ENCODE measurements around the gene TLCD3B. TPM values are rescaled to one million over a fixed set of nuclear protein-coding genes. Genes with fewer than 3 reads are reported as not detected.

Gene TLCD3B
- total and polyA plus RNA-seq, 9 of the 15 experiments (the other 6 are each of a cell fraction or from before 2014, with no cell fraction given): 0.10 to 0.52 (median 0.23) TPM; not detected in 4

DNA sequence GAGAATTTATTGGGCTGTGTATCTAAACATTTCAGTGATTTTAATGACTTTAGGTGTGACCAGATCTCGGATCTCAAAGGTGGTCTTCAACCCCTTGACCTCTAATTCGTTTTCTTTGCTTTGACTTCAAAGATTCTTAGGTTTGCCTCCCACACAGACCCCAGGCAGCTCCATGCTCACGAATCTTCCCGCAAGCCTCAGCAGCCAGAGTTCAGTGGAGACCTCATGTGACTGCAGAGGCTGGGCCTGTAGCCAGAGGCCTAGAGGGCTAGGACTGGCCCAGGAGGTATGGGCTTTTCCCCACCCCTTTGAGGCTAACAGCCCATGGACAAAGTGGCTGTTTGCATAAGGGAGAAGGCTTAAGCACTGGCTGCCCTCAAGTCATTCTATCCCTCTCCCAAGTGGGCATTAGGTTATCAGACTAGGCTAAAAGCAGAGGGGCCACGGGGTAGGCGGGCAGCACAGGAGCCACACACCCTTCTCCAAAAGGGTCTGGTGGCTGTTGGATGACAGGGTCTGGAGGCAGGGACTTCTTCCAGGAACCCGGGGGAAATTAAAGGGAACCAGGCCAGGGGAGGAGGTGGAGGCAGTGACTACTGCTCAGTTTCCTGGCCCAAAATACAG is 38.6 kb downstream of the TLCD3B start:
- WGBS (ENCODE audit: insufficient coverage, low coverage, missing lambda C conversion rate): 55% methylated on average over 7 of the region's 7 CpGs
- Histone ChIP-seq H3K79me2 (ENCODE audit: control insufficient read depth, insufficient read depth, low read length) (peaks cover 15% of the 10 kb centered on the region), H3K9ac (ENCODE audit: insufficient read depth in 1 of 2, low read depth in 2 of 2, low read length in 2 of 2) (peak overlapping the region in 1 of 2 experiments; percentile 83; a peak in 2 of 4 replicates), H3K27ac (ENCODE audit: extremely low read depth, low read depth, low read length) (no peak overlapping the region), H3K27me3 (ENCODE audit: control insufficient read depth in 2 of 2, insufficient read depth in 2 of 2, low read length in 2 of 2) (no peaks in the 10 kb centered on the region), H3K9me3 (replicated peaks; ENCODE audit: control insufficient read depth, insufficient read depth, low read depth, low read length) (no peaks in the 10 kb centered on the region), H3K36me3 (ENCODE audit: control insufficient read depth, insufficient read depth, low read length) (peaks cover 67% of the 10 kb centered on the region; the same call in 2 of the 3 replicates), H4K20me1 (replicated peaks; ENCODE audit: control insufficient read depth, insufficient read depth, low read length) (no peaks in the 10 kb centered on the region), H3K4me3 (no peak overlapping the region), H3K9me1 (ENCODE audit: control insufficient read depth, insufficient read depth, low read length) (no peaks in the 10 kb centered on the region), H3K4me1 (replicated peaks in 1 of 2; ENCODE audit: control insufficient read depth in 2 of 2, insufficient read depth in 2 of 2, low read length in 2 of 2) (peaks cover 16 to 55% of the 10 kb centered on the region in 2 experiments; a peak in 4 of 5 replicates), H2AFZ (ENCODE audit: low read depth, low read length) (no peak overlapping the region), H3K4me2 (ENCODE audit: insufficient read depth, low read length) (no peak overlapping the region)
- DNase-seq (ENCODE audit: extremely low read depth in 1 of 4, low spot score in 3 of 4) (peak in 1 of 4 experiments; percentile 33), ATAC-seq (no peak), FAIRE-seq (peak; percentile 48)
- in situ Hi-C loops (cut with MboI): no loop called here
- POLR2A ChIA-PET: interaction anchor here (0.6 to 4.2 kb wide), 6 partner anchors 12 to 66 kb away, joined by 3 to 20 read pairs (median 6); no protein-coding TSS in a partner anchor
- no peak for TF ChIP-seq TRIM28 (IDR thresholded peaks at IDR 0.05)
- no peak for TF ChIP-seq KDM4B (IDR thresholded peaks at IDR 0.05; ENCODE audit: borderline replicate concordance in 2 of 2, low read depth in 1 of 2)
- TF ChIP-seq ZFP36 (IDR thresholded peaks at IDR 0.05; ENCODE audit: low read depth, low read length, partially characterized antibody): no peak
- no peak for TF ChIP-seq SIX5 (IDR thresholded peaks at IDR 0.05; ENCODE audit: borderline replicate concordance in 1 of 2, insufficient read depth in 1 of 2, low read depth in 1 of 2, low read length in 2 of 2)
- TF ChIP-seq LEF1 (IDR thresholded peaks at IDR 0.05): no peak
- no peak for TF ChIP-seq ZNF121 (CRISPR knock-in tag; conservative IDR thresholded peaks at IDR 0.05)
- TF ChIP-seq BMI1 (IDR thresholded peaks at IDR 0.05; ENCODE audit: low read length): no peak
- no peak for TF ChIP-seq ASH1L (IDR thresholded peaks at IDR 0.05; ENCODE audit: borderline replicate concordance, low read depth, partially characterized antibody)
- no peak for TF ChIP-seq MCM7 (IDR thresholded peaks at IDR 0.05)
- TF ChIP-seq, protein P1, sequence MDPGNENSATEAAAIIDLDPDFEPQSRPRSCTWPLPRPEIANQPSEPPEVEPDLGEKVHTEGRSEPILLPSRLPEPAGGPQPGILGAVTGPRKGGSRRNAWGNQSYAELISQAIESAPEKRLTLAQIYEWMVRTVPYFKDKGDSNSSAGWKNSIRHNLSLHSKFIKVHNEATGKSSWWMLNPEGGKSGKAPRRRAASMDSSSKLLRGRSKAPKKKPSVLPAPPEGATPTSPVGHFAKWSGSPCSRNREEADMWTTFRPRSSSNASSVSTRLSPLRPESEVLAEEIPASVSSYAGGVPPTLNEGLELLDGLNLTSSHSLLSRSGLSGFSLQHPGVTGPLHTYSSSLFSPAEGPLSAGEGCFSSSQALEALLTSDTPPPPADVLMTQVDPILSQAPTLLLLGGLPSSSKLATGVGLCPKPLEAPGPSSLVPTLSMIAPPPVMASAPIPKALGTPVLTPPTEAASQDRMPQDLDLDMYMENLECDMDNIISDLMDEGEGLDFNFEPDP (CRISPR knock-in tag; IDR thresholded peaks at IDR 0.05): no peak
- TF ChIP-seq PHB2 (IDR thresholded peaks at IDR 0.05; ENCODE audit: low read depth): no peak
- no peak for TF ChIP-seq NUFIP1 (IDR thresholded peaks at IDR 0.05; ENCODE audit: partially characterized antibody)
- TF ChIP-seq ZNF23 (CRISPR knock-in tag; IDR thresholded peaks at IDR 0.05): no peak
- TF ChIP-seq, protein P2, sequence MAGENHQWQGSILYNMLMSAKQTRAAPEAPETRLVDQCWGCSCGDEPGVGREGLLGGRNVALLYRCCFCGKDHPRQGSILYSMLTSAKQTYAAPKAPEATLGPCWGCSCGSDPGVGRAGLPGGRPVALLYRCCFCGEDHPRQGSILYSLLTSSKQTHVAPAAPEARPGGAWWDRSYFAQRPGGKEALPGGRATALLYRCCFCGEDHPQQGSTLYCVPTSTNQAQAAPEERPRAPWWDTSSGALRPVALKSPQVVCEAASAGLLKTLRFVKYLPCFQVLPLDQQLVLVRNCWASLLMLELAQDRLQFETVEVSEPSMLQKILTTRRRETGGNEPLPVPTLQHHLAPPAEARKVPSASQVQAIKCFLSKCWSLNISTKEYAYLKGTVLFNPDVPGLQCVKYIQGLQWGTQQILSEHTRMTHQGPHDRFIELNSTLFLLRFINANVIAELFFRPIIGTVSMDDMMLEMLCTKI (IDR thresholded peaks at IDR 0.05; ENCODE audit: partially characterized antibody): no peak
- no peak for TF ChIP-seq ATF1 (CRISPR knock-in tag; IDR thresholded peaks at IDR 0.05)
- no peak for TF ChIP-seq ATF1 (tag; IDR thresholded peaks at IDR 0.05)
- TF ChIP-seq, protein P3, sequence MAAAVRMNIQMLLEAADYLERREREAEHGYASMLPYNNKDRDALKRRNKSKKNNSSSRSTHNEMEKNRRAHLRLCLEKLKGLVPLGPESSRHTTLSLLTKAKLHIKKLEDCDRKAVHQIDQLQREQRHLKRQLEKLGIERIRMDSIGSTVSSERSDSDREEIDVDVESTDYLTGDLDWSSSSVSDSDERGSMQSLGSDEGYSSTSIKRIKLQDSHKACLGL (CRISPR knock-in tag; IDR thresholded peaks at IDR 0.05; ENCODE audit: borderline replicate concordance, poor library complexity, severe bottlenecking): no peak
- no peak for TF ChIP-seq ETS2 (tag; IDR thresholded peaks at IDR 0.05; ENCODE audit: borderline replicate concordance, poor library complexity, severe bottlenecking)
- no peak for TF ChIP-seq ZNF239 (CRISPR knock-in tag; IDR thresholded peaks at IDR 0.05)
- no peak for TF ChIP-seq SAFB2 (IDR thresholded peaks at IDR 0.05; ENCODE audit: borderline replicate concordance, low read depth, low read length, severe bottlenecking)
- BruUV-seq (replicated peaks): no TSS peak
- intact Hi-C loops (cut with micrococcal nuclease): no loop called here
- CTCF ChIA-PET (ENCODE audit: low intra/inter-chr PET ratio): no interaction called here

All from K562 (cell line).